HepG2 (cell line): Measurements from ENCODE around the gene MEG3. TPM values are rescaled to one million over a fixed set of nuclear protein-coding genes. Genes with fewer than 3 reads are reported as not detected.

Experiments used
- ARNTL ChIP-seq: sonication (generic); formaldehyde crosslinking; IDR thresholded peaks from 2 replicates; pipeline ENCODE4 v1.4.0; 2020; ENCODE audit warnings: mild to moderate bottlenecking, missing genetic modification reagents
- CC2D1A ChIP-seq: sonication (generic); formaldehyde crosslinking; IDR thresholded peaks from 2 replicates; pipeline ENCODE4 v1.8.1; 2023; ENCODE audit warnings: mild to moderate bottlenecking, missing genetic modification reagents
- CHD2 ChIP-seq: IDR thresholded peaks from 2 replicates; pipeline ENCODE4 v1.6.1; 2011; ENCODE audit warnings: low read depth, low read length, improper control_type of control experiment
- HNF4A ChIP-seq: sonication (generic); formaldehyde crosslinking; IDR thresholded peaks from 2 replicates; pipeline ENCODE4 v1.4.0; 2020; ENCODE audit warnings: missing genetic modification reagents
- MAX ChIP-seq: IDR thresholded peaks from 2 replicates; pipeline ENCODE4 v1.6.1; 2012; ENCODE audit warnings: inconsistent platforms
- PAXIP1 ChIP-seq: sonication (generic); formaldehyde crosslinking; conservative IDR thresholded peaks from 2 replicates; pipeline ENCODE4 v1.4.0; 2020; ENCODE audit warnings: mild to moderate bottlenecking, missing genetic modification reagents, moderate library complexity
- SALL2 ChIP-seq: sonication (generic); formaldehyde crosslinking; IDR thresholded peaks from 2 replicates; pipeline ENCODE4 v1.8.1; 2023; ENCODE audit warnings: mild to moderate bottlenecking, missing genetic modification reagents, inconsistent platforms
- SAP130 ChIP-seq: IDR thresholded peaks from 2 replicates; pipeline ENCODE4 v1.6.1; 2016; ENCODE audit warnings: low read depth
- STAG1 ChIP-seq: sonication (generic); formaldehyde crosslinking; IDR thresholded peaks from 2 replicates; pipeline ENCODE4 v1.4.0; 2020; ENCODE audit warnings: missing genetic modification reagents
- ZMYM4 ChIP-seq: sonication (generic); formaldehyde crosslinking; IDR thresholded peaks from 2 replicates; pipeline ENCODE4 v1.8.1; 2023; ENCODE audit warnings: mild to moderate bottlenecking, missing genetic modification reagents
- ZNF224 ChIP-seq: sonication (generic); formaldehyde crosslinking; IDR thresholded peaks from 2 replicates; pipeline ENCODE4 v1.5.0; 2020; ENCODE audit warnings: mild to moderate bottlenecking, missing genetic modification reagents
- ZNF256 ChIP-seq: sonication (generic); formaldehyde crosslinking; conservative IDR thresholded peaks from 2 replicates; pipeline ENCODE4 v1.4.0; 2020; ENCODE audit warnings: missing genetic modification reagents
- ZNF296 ChIP-seq: sonication (generic); formaldehyde crosslinking; conservative IDR thresholded peaks from 2 replicates; pipeline ENCODE4 v1.5.0; 2020; ENCODE audit warnings: mild to moderate bottlenecking, missing genetic modification reagents
- ZNF331 ChIP-seq: sonication (generic); formaldehyde crosslinking; IDR thresholded peaks from 2 replicates; pipeline ENCODE4 v1.4.0; 2020; ENCODE audit warnings: missing genetic modification reagents
- ZNF382 ChIP-seq: sonication (generic); formaldehyde crosslinking; IDR thresholded peaks from 2 replicates; pipeline ENCODE4 v1.5.0; 2020; ENCODE audit warnings: missing genetic modification reagents, mild to moderate bottlenecking, borderline replicate concordance
- ZNF564 ChIP-seq: sonication (generic); formaldehyde crosslinking; IDR thresholded peaks from 2 replicates; pipeline ENCODE4 v1.8.1; 2023; ENCODE audit warnings: mild to moderate bottlenecking, missing genetic modification reagents
- ZNF792 ChIP-seq: IDR thresholded peaks from 2 replicates; pipeline ENCODE4 v1.6.1; 2016
- ZNF883 ChIP-seq: sonication (generic); formaldehyde crosslinking; IDR thresholded peaks from 2 replicates; pipeline ENCODE4 v1.5.1; 2020; ENCODE audit warnings: mild to moderate bottlenecking, missing genetic modification reagents; ENCODE audit errors: not compliant biosample characterization
- polyA plus RNA-seq, 8 experiments: library from polyadenylated mRNA; depleted of rRNA in 3 of 8; stranded (reverse) in 7 of 8; unstranded in 1 of 8; fragments of >200 nt; fragmentation: Illumina TruSeq in 4 of 8; extraction: Trizol in 4 of 8; gene quantifications; 2 replicates each; pipeline versions ENCODE4 v1.2.1 to v1.2.3, GENCODE V29; 2011 to 2016; ENCODE audit warnings: low read depth in 4 of 8, missing spikeins in 1 of 8, mixed read lengths in 1 of 8; ENCODE audit not compliant: insufficient read depth in 1 of 8
- total RNA-seq, 5 experiments: library from RNA; depleted of rRNA; stranded (reverse); fragments of >200 nt; fragmentation: Illumina TruSeq; extraction: Trizol; gene quantifications; 2 replicates each; pipeline ENCODE4 v1.2.3, GENCODE V29; 2016; ENCODE audit warnings: low read depth in 1 of 5
- TF ChIP-seq, protein P1 (sequence below), 2 experiments: IDR thresholded peaks; 2 replicates each; pipeline ENCODE4 v1.6.1; 2011 to 2012; ENCODE audit warnings: low read length in 2 of 2, borderline replicate concordance in 1 of 2, low read depth in 1 of 2, mild to moderate bottlenecking in 1 of 2, moderate library complexity in 1 of 2
- TF ChIP-seq, protein P2 (sequence below): sonication (generic); formaldehyde crosslinking; IDR thresholded peaks from 2 replicates; pipeline ENCODE4 v1.5.0; 2020; ENCODE audit warnings: missing genetic modification reagents

Gene MEG3
- total and polyA plus RNA-seq, 2 of the 13 experiments (the other 11 are each of a cell fraction or from before 2014, with no cell fraction given) = 0.17 TPM; not detected in 1

DNA sequence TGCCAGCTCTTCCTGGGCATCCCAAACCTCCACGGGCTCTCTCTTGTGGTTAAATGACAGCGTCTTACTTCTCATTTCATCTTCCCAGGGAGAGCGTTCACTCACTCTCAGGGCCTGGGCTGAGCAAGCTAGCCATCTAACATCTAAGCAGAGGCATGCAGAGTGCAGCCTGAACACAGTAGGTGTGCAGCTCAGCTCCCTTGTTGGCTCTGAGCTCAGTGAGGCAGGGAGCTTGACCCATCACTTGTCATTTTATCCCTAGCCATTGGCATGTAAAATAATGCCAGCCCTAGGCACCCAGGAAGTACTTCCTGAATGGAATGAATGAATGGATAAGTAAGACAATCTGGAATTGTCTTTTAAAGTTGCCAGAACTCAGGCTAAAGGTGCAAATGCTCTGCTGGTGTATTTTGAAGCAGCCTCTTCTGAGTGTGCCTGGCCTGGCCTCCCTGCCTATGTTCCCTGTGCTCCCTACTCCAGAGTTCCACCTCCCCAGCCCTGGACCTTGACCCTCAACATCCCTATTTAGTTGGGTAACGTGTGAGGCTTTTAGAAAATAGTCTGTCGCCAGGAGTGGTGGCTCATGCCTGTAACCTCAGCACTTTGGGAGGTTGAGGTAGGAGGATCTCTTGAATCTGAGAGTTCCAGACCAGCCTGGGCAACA is 9.5 kb upstream of the MEG3 start (continued):
- TF ChIP-seq HNF4A (CRISPR knock-in tag) = peak; percentile 97
- TF ChIP-seq SAP130 (CRISPR knock-in tag) = peak; percentile 56; the same call in 1 of the 2 replicates
- TF ChIP-seq ZNF883 = no peak
- no peak for TF ChIP-seq ZNF792 (CRISPR knock-in tag)
- TF ChIP-seq CHD2 = no peak
- TF ChIP-seq ZNF296 (CRISPR knock-in tag) = no peak
- peak; percentile 58 for TF ChIP-seq MAX
- peak; percentile 23; the same call in 1 of the 2 replicates for TF ChIP-seq PAXIP1 (CRISPR knock-in tag)
- TF ChIP-seq ARNTL (CRISPR knock-in tag) = no peak
- TF ChIP-seq ZNF331 = peak; percentile 64; the same call in 1 of the 2 replicates
- 0 out of 2 replicates have a peak, but pooled peaks have one; percentile 14 for TF ChIP-seq ZNF564 (CRISPR knock-in tag)
- TF ChIP-seq STAG1 (CRISPR knock-in tag) = no peak
- no peak for TF ChIP-seq ZNF382 (CRISPR knock-in tag)
- TF ChIP-seq, protein P1, sequence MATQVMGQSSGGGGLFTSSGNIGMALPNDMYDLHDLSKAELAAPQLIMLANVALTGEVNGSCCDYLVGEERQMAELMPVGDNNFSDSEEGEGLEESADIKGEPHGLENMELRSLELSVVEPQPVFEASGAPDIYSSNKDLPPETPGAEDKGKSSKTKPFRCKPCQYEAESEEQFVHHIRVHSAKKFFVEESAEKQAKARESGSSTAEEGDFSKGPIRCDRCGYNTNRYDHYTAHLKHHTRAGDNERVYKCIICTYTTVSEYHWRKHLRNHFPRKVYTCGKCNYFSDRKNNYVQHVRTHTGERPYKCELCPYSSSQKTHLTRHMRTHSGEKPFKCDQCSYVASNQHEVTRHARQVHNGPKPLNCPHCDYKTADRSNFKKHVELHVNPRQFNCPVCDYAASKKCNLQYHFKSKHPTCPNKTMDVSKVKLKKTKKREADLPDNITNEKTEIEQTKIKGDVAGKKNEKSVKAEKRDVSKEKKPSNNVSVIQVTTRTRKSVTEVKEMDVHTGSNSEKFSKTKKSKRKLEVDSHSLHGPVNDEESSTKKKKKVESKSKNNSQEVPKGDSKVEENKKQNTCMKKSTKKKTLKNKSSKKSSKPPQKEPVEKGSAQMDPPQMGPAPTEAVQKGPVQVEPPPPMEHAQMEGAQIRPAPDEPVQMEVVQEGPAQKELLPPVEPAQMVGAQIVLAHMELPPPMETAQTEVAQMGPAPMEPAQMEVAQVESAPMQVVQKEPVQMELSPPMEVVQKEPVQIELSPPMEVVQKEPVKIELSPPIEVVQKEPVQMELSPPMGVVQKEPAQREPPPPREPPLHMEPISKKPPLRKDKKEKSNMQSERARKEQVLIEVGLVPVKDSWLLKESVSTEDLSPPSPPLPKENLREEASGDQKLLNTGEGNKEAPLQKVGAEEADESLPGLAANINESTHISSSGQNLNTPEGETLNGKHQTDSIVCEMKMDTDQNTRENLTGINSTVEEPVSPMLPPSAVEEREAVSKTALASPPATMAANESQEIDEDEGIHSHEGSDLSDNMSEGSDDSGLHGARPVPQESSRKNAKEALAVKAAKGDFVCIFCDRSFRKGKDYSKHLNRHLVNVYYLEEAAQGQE (IDR thresholded peaks at IDR 0.05; ENCODE audit: borderline replicate concordance in 1 of 2, low read depth in 1 of 2, low read length in 2 of 2) = peak in 1 of 2 experiments; percentile 41; a peak in 2 of 4 replicates
- TF ChIP-seq, protein P2, sequence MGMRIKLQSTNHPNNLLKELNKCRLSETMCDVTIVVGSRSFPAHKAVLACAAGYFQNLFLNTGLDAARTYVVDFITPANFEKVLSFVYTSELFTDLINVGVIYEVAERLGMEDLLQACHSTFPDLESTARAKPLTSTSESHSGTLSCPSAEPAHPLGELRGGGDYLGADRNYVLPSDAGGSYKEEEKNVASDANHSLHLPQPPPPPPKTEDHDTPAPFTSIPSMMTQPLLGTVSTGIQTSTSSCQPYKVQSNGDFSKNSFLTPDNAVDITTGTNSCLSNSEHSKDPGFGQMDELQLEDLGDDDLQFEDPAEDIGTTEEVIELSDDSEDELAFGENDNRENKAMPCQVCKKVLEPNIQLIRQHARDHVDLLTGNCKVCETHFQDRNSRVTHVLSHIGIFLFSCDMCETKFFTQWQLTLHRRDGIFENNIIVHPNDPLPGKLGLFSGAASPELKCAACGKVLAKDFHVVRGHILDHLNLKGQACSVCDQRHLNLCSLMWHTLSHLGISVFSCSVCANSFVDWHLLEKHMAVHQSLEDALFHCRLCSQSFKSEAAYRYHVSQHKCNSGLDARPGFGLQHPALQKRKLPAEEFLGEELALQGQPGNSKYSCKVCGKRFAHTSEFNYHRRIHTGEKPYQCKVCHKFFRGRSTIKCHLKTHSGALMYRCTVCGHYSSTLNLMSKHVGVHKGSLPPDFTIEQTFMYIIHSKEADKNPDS = no peak; the same call in 1 of the 2 replicates
- no peak; the same call in none of the 2 replicates for TF ChIP-seq ZMYM4
- no peak for TF ChIP-seq ZNF256 (CRISPR knock-in tag)
- TF ChIP-seq ZNF224 (CRISPR knock-in tag) = 0 out of 2 replicates have a peak, but pooled peaks have one; percentile 15
- TF ChIP-seq SALL2 (CRISPR knock-in tag) = no peak
- no peak for TF ChIP-seq CC2D1A
